ENCODE results near the gene PDCD11. TPM values are rescaled to one million over a fixed set of nuclear protein-coding genes. Genes with fewer than 3 reads are reported as not detected.

PDCD11 gene
- total and polyA plus RNA-seq, 2 of the 8 experiments (the other 6 are each of a cell fraction or from before 2014, with no cell fraction given): 18.1 to 79.1 TPM

DNA sequence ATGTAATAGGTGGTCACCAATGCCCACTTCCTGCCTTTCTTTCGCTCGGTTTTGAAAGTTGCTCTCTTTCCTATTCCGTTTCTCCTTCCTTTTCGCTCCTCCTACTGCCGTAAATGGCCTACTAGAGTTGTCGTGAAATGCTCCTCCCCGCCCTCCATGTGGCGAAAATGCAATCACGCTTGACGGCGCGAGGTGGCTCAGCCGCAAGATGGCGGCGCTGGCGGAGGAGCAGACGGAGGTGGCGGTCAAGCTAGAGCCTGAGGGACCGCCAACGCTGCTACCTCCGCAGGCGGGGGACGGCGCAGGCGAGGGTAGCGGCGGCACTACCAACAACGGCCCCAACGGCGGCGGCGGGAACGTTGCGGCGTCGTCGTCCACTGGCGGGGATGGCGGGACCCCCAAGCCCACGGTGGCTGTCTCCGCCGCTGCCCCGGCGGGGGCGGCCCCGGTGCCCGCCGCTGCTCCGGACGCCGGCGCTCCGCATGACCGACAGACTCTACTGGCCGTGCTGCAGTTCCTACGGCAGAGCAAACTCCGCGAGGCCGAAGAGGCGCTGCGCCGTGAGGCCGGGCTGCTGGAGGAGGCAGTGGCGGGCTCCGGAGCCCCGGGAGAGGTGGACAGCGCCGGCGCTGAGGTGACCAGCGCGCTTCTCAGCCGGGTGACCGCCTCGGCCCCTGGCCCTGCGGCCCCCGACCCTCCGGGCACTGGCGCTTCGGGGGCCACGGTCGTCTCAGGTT, 28.5 kb upstream of the PDCD11 start, which contains the start of gene TAF5 (continued):
- TF ChIP-seq NRF1 (IDR thresholded peaks at IDR 0.05; ENCODE audit: low read depth, low read length) (no peak), JUND (IDR thresholded peaks at IDR 0.05; ENCODE audit: low read length) (no peak), KDM4A (IDR thresholded peaks at IDR 0.05; ENCODE audit: low read depth, low read length, severe bottlenecking) (peak; percentile 74), GABPA (IDR thresholded peaks at IDR 0.05; ENCODE audit: borderline replicate concordance, insufficient read depth, low read length) (no peak)
- TF ChIP-seq, protein P1, sequence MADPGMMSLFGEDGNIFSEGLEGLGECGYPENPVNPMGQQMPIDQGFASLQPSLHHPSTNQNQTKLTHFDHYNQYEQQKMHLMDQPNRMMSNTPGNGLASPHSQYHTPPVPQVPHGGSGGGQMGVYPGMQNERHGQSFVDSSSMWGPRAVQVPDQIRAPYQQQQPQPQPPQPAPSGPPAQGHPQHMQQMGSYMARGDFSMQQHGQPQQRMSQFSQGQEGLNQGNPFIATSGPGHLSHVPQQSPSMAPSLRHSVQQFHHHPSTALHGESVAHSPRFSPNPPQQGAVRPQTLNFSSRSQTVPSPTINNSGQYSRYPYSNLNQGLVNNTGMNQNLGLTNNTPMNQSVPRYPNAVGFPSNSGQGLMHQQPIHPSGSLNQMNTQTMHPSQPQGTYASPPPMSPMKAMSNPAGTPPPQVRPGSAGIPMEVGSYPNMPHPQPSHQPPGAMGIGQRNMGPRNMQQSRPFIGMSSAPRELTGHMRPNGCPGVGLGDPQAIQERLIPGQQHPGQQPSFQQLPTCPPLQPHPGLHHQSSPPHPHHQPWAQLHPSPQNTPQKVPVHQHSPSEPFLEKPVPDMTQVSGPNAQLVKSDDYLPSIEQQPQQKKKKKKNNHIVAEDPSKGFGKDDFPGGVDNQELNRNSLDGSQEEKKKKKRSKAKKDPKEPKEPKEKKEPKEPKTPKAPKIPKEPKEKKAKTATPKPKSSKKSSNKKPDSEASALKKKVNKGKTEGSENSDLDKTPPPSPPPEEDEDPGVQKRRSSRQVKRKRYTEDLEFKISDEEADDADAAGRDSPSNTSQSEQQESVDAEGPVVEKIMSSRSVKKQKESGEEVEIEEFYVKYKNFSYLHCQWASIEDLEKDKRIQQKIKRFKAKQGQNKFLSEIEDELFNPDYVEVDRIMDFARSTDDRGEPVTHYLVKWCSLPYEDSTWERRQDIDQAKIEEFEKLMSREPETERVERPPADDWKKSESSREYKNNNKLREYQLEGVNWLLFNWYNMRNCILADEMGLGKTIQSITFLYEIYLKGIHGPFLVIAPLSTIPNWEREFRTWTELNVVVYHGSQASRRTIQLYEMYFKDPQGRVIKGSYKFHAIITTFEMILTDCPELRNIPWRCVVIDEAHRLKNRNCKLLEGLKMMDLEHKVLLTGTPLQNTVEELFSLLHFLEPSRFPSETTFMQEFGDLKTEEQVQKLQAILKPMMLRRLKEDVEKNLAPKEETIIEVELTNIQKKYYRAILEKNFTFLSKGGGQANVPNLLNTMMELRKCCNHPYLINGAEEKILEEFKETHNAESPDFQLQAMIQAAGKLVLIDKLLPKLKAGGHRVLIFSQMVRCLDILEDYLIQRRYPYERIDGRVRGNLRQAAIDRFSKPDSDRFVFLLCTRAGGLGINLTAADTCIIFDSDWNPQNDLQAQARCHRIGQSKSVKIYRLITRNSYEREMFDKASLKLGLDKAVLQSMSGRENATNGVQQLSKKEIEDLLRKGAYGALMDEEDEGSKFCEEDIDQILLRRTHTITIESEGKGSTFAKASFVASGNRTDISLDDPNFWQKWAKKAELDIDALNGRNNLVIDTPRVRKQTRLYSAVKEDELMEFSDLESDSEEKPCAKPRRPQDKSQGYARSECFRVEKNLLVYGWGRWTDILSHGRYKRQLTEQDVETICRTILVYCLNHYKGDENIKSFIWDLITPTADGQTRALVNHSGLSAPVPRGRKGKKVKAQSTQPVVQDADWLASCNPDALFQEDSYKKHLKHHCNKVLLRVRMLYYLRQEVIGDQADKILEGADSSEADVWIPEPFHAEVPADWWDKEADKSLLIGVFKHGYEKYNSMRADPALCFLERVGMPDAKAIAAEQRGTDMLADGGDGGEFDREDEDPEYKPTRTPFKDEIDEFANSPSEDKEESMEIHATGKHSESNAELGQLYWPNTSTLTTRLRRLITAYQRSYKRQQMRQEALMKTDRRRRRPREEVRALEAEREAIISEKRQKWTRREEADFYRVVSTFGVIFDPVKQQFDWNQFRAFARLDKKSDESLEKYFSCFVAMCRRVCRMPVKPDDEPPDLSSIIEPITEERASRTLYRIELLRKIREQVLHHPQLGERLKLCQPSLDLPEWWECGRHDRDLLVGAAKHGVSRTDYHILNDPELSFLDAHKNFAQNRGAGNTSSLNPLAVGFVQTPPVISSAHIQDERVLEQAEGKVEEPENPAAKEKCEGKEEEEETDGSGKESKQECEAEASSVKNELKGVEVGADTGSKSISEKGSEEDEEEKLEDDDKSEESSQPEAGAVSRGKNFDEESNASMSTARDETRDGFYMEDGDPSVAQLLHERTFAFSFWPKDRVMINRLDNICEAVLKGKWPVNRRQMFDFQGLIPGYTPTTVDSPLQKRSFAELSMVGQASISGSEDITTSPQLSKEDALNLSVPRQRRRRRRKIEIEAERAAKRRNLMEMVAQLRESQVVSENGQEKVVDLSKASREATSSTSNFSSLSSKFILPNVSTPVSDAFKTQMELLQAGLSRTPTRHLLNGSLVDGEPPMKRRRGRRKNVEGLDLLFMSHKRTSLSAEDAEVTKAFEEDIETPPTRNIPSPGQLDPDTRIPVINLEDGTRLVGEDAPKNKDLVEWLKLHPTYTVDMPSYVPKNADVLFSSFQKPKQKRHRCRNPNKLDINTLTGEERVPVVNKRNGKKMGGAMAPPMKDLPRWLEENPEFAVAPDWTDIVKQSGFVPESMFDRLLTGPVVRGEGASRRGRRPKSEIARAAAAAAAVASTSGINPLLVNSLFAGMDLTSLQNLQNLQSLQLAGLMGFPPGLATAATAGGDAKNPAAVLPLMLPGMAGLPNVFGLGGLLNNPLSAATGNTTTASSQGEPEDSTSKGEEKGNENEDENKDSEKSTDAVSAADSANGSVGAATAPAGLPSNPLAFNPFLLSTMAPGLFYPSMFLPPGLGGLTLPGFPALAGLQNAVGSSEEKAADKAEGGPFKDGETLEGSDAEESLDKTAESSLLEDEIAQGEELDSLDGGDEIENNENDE (IDR thresholded peaks at IDR 0.05; ENCODE audit: insufficient replicate concordance, low read length): no peak
